SU-DHL-6 (cell line): ENCODE measurements around the gene RITA1.

Experiments
- H2AFZ ChIP-seq: fragments of 200-600 bp; sonication (generic); 2 replicates; pipeline ENCODE4 v1.6.1; 2014; ENCODE audit warnings: low read depth, mild to moderate bottlenecking, moderate library complexity, mixed read lengths, antibody characterized with exemption, low read length; ENCODE audit not compliant: severe bottlenecking
- H3F3A ChIP-seq: fragments of 200-600 bp; shearing (Covaris generic); 2 replicates; pipeline ENCODE4 v1.6.0; 2016; ENCODE audit warnings: antibody characterized with exemption, mild to moderate bottlenecking; ENCODE audit not compliant: insufficient read depth
- H3K27ac ChIP-seq: fragments of 200-600 bp; sonication (generic); 2 replicates; pipeline ENCODE4 v1.5.1; 2016; ENCODE audit warnings: low read depth, mild to moderate bottlenecking, low read length, moderate library complexity, mixed read lengths
- H3K27me3 ChIP-seq: fragments of 200-600 bp; sonication (generic), shearing (Covaris generic); 2 replicates; pipeline ENCODE4 v1.6.0; 2014; ENCODE audit warnings: mild to moderate bottlenecking, low read length
- H3K36me3 ChIP-seq: fragments of 200-600 bp; sonication (generic); 2 replicates; pipeline ENCODE4 v1.6.1; 2014; ENCODE audit warnings: mild to moderate bottlenecking, low read length, mixed read lengths
- H3K4me2 ChIP-seq: fragments of 300-600, 200-600 bp; shearing (Covaris generic), sonication (generic); 2 replicates; pipeline ENCODE4 v1.6.0; 2014; ENCODE audit warnings: low read length, low read depth, mild to moderate bottlenecking; ENCODE audit not compliant: poor library complexity, severe bottlenecking
- H3K4me3 ChIP-seq: fragments of 200-600 bp; sonication (generic); 2 replicates; pipeline ENCODE4 v1.5.1; 2014; ENCODE audit warnings: antibody characterized with exemption, low read length, mild to moderate bottlenecking, mixed read lengths; ENCODE audit not compliant: insufficient read depth, poor library complexity, severe bottlenecking
- H3K79me2 ChIP-seq: fragments of 200-600 bp; sonication (generic); 2 replicates; pipeline ENCODE4 v1.6.1; 2014; ENCODE audit warnings: mild to moderate bottlenecking, low read length, moderate library complexity; ENCODE audit not compliant: insufficient read depth
- H3K9ac ChIP-seq: fragments of 200-600 bp; sonication (generic); 2 replicates; pipeline ENCODE4 v1.7.0; 2014; ENCODE audit warnings: mild to moderate bottlenecking, low read length
- H3K9me2 ChIP-seq: fragments of 200-600 bp; sonication (generic); replicated peaks from 2 replicates; pipeline ENCODE4 v1.6.1; 2014; ENCODE audit warnings: low read length; ENCODE audit not compliant: insufficient read depth
- H3K9me3 ChIP-seq: fragments of 200-600 bp; sonication (generic); 2 replicates; pipeline ENCODE4 v1.6.1; 2014; ENCODE audit warnings: low read length, mixed read lengths; ENCODE audit not compliant: insufficient read depth
- H4K20me1 ChIP-seq: fragments of 200-600 bp; sonication (generic); 2 replicates; pipeline ENCODE4 v1.6.1; 2014; ENCODE audit warnings: low read depth, mild to moderate bottlenecking, antibody characterized with exemption, low read length, moderate library complexity, mixed read lengths
- CTCF ChIP-seq: fragments of 200-600 bp; sonication (generic); IDR thresholded peaks from one replicate; pipeline ENCODE4 v1.5.1; 2017; ENCODE audit warnings: antibody characterized with exemption, mild to moderate bottlenecking, low read length, moderate library complexity; ENCODE audit not compliant: insufficient read depth, poor library complexity, severe bottlenecking
- EZH2phosphoT487 ChIP-seq: fragments of 200-600 bp; sonication (generic), shearing (Covaris generic); conservative IDR thresholded peaks from 2 replicates; pipeline ENCODE4 v1.6.1; 2018; ENCODE audit warnings: mild to moderate bottlenecking, antibody characterized with exemption, low read length, moderate library complexity, mixed read lengths

The RITA1 gene

GRCh38 chr12:113220593-113221180 lies 35.2 kb downstream of the RITA1 start:
- Histone ChIP-seq H3K4me3 (peak overlapping the region; percentile 63), H3F3A (peaks cover 63% of the 10 kb centered on the region), H3K9me3 (no peaks in the 10 kb centered on the region)

GRCh38 chr12:113221181-113221996 lies 35.9 kb downstream of the RITA1 start, which contains the start of gene TPCN1:
Gene TPCN1, plus strand, starts transcription at chr12:113221464. Its CDS starts 5,389 bp downstream, at chr12:113226853.
- peak within 1 kb of the TSS; percentile 86 for H3K4me2 ChIP-seq
- no peak for TF ChIP-seq EZH2phosphoT487
- no peak for TF ChIP-seq CTCF
- H3F3A ChIP-seq: peaks cover 56% of the 10 kb centered on the region
- H3K79me2 ChIP-seq: peaks cover 33% of the 10 kb centered on the region
- no peaks in the 10 kb centered on the region for H3K9me3 ChIP-seq
- no peaks in the 10 kb centered on the region for H3K9me2 ChIP-seq
- no peaks in the 10 kb centered on the region for H4K20me1 ChIP-seq
- no peaks in the 10 kb centered on the region for H3K27me3 ChIP-seq
- no peak within 1 kb of the TSS for H2AFZ ChIP-seq
- H3K9ac ChIP-seq: peak within 1 kb of the TSS; percentile 97
- no peaks in the 10 kb centered on the region for H3K36me3 ChIP-seq
- peak within 1 kb of the TSS; percentile 86 for H3K27ac ChIP-seq
- peak within 1 kb of the TSS; percentile 81 for H3K4me3 ChIP-seq

More at GRCh38 chr12:113220593-113221180, 35.2 kb downstream of the RITA1 start:
- peak overlapping the region; percentile 57 for H3K9ac ChIP-seq
- peak overlapping the region; percentile 86 for H3K4me2 ChIP-seq
- H3K27me3 ChIP-seq: no peaks in the 10 kb centered on the region
- H3K27ac ChIP-seq: peak overlapping the region; percentile 86
- H2AFZ ChIP-seq: no peak overlapping the region
- no peaks in the 10 kb centered on the region for H4K20me1 ChIP-seq
- no peaks in the 10 kb centered on the region for H3K36me3 ChIP-seq
- no peaks in the 10 kb centered on the region for H3K9me2 ChIP-seq
- no peak for TF ChIP-seq CTCF
- no peak for TF ChIP-seq EZH2phosphoT487
- peaks cover 33% of the 10 kb centered on the region for H3K79me2 ChIP-seq

GRCh38 chr12:113221997-113222729 lies 36.6 kb downstream of the RITA1 start:
- no peak overlapping the region for H2AFZ ChIP-seq
- H3K79me2 ChIP-seq: peaks cover 33% of the 10 kb centered on the region

More at GRCh38 chr12:113221997-113222729, 36.6 kb downstream of the RITA1 start:
- Histone ChIP-seq H3K9ac (peak overlapping the region; percentile 97), H3K27me3 (no peaks in the 10 kb centered on the region), H3K9me3 (no peaks in the 10 kb centered on the region), H3K36me3 (no peaks in the 10 kb centered on the region), H3K9me2 (no peaks in the 10 kb centered on the region), H3F3A (peaks cover 51% of the 10 kb centered on the region), H4K20me1 (no peaks in the 10 kb centered on the region), H3K27ac (peak overlapping the region; percentile 85), H3K4me2 (peak overlapping the region; percentile 77), H3K4me3 (peak overlapping the region; percentile 81)
- TF ChIP-seq CTCF (no peak), EZH2phosphoT487 (no peak)
